T1000 (cell line): Measurements from ENCODE around the gene PBX3.
"Not testable (repeated sequence)": the region's sequence is repeated elsewhere in the genome, so short reads cannot be mapped to it uniquely, and the experiment has no call there.

ENCODE experiments used
- DNase-seq: peaks from one replicate; lab custom pipeline; 2025; ENCODE audit warnings: mixed read lengths; lab: John Stamatoyannopoulos, UW

The PBX3 gene

DNA sequence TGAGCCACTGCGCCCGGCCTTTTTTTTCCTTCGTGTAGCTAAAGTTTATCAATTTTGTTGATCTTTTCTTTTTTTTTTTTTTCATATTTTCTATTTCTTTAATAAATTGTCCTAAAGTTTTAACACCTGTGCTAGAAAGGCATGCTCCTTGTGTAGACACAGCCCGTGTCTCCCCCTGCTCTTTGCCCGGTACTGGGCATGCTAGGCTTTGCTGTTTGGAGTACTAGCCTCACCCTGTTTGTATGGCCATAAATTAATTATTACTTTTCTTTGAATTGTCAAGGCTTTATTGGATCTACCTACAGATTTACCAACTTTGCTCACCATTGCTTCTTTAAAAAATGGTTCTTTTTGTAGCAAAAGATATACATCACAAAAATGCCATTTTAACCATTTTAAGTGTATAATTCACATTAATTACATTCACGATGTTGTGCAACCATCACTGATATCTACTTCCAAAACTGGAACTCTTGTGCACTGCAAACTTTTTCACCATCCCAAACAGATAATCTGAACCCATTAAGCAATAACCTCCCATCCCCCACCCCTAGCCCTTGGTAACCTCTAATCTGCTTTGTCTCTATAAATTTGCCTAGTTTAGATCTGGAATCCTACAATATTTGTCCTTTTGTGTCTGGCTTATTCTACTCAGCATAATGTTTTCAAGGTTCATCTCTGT is 31.5 kb downstream of the PBX3 start:
- DNase-seq: not testable (repeated sequence)

GRCh38 chr9:125779220-125779565 is 32.0 kb downstream of the PBX3 start:
- not testable (repeated sequence) for DNase-seq

GRCh38 chr9:125782718-125783117 is 35.5 kb downstream of the PBX3 start:
- no peak for DNase-seq

GRCh38 chr9:125784286-125785049 is 37.3 kb downstream of the PBX3 start:
- no peak for DNase-seq

DNA sequence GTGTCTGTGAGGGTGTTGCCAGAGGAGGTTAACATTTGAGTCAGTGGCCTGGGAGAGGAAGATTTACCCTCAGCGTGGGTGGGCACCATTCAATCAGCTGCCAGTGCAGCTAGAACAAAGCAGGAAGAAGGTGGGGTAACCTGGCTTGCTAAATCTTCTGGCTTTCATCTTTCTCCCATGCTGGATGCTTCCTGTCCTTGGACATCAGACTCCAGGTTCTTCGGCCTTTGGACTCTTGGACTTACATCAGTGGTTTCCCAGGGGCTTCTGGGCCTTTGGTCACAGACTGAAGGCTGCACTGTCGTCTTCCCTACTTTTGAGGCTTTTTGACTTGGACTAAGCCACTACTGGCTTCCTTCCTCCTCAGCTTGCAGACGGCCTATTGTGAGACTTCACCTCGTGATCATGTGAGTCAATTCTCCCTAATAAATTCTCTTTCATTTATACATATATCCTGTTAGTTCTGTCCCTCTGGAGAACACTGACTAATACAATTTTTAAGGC is 38.1 kb downstream of the PBX3 start:
- DNase-seq: no peak

GRCh38 chr9:125787715-125788114 is 40.5 kb downstream of the PBX3 start:
- DNase-seq: no peak

- no peak for DNase-seq
These were observed 42.0 kb downstream of the PBX3 start for GRCh38 chr9:125789196-125789595.

GRCh38 chr9:125794708-125795107 is 47.5 kb downstream of the PBX3 start:
- no peak for DNase-seq

DNA sequence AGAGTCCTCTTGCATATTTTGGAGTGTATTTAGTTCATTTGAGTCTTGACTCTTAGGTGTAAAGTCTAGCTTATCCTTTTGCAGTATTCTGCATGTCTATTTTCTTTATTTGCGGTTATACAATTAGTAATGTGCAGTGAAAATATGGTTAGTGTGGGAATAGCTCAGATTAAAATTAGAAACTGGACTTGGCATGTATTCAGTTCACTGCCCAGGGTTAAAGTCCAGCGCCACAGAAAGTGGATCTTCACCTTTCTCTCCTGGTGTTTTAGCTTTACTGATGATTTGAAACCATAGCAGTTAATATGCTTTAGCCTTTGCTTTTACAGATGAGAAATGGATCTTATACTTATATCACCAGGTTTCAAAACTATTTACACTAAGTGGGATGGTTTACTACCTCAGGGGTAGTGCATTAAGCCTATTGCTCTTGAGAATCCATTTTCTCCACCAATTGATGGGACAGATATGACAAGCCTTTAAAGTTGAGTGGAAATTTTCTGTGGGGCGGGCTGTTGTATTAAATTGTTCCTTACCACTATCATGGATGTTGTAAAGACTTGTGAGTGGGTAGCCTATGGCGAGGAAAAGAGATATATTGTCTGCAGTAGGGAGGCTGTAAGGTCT is 48.9 kb downstream of the PBX3 start:
- DNase-seq: no peak

GRCh38 chr9:125797930-125798329 is 50.8 kb downstream of the PBX3 start:
- DNase-seq: no peak

DNA sequence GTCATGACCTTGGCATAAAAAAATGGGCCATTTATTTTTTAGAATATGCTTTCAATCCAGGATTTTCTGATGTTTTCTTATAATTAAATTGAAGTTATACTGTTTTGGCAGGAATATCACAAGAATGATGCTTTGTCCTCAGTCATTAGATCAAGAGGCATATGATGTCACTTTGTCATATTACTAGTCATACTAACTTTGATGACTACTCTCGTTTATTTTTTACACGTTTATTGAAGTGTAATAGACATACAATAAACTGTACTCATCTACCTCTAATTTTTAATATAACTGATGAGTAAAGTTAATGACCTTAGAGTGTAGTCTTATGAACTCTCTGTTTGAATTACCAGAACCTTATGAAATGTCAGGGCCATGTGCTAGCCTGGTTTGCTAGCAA is 56.4 kb downstream of the PBX3 start:
- DNase-seq: no peak

GRCh38 chr9:125805057-125805456 is 57.9 kb downstream of the PBX3 start:
- DNase-seq: no peak

DNA sequence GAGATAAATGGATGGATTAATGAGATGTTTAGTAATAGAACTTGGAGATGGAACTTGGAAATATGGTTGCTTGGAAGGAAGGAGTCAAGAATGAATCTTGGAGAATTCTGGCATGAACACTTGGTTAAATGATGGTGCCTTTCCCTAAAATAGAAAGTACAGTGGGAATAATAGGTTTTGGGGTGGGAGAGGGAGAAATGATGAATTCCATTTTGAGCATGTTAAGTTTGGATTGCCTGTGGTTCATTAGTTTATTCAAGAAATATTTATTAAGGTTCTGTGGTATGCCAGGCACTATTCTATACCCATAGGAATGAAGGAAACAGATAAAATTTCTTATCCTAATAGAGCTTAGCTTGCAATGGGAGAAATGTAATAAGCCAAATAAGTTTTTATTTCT is 58.4 kb downstream of the PBX3 start:
- DNase-seq: no peak

- peak; percentile 20 for DNase-seq
These were observed 59.9 kb downstream of the PBX3 start for GRCh38 chr9:125807079-125807478.

DNA sequence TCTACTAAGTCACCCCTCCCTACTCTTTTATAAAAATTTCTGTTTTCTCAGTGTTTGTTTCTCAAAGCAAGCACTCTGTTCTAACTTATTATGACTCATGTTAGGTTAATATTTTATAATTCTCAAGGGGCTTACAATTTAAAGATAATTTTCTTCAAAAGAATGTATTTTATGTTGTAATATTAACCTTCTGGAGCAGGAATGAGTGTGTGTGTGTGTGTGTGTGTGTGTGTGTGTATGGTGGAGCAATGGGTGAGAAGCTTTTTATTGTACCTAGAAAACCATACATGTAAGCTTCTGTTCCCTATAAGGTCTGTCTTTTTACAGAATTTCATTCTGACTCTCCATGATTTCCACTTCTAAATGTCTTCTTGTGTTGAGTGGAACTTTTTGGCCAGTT is 63.0 kb downstream of the PBX3 start:
- DNase-seq: no peak

DNA sequence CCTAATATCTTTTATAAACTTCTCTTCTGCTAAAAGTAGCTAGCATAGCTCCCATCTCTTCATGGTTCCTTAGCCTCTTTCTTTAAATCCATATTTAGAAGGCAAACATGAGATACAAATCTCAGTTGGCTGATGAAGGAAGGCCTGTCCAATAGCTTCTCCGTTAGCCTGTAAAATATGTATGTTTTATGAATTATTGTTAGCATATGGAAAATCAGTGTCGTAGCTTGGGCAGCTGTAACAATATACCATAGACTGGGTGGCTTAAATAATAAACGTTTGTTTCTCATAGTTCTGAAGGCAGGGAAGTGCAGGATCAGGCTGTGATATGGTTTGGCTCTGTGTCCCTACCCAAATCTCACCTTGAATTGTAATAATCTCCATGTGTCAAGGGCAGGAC is 63.8 kb downstream of the PBX3 start:
- DNase-seq: no peak

- DNase-seq: no peak
These were observed 65.2 kb downstream of the PBX3 start for GRCh38 chr9:125812403-125812802.

- no peak for DNase-seq
These were observed 68.4 kb downstream of the PBX3 start for GRCh38 chr9:125815568-125815967.

DNA sequence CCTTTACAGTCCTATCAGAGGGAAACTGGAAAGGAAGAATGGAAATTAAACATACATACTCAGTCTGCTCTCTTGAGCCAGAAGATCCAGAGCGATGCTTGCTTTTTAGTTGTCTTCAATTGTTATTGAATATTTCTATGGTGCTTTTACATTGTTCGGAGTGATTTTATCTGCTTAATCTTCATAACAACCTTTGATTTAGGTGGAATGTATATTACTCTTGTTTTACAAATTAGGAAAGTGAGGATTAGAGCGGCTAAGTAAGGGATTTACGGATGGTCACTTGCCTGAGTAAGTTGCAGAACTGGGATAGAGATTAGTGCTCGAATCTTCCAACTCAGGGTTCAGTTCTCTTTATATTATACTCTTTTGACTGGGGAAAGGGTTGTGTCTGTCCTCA is 69.1 kb downstream of the PBX3 start:
- DNase-seq: no peak

GRCh38 chr9:125820100-125820804 is 73.1 kb downstream of the PBX3 start:
- DNase-seq: no peak

GRCh38 chr9:125821078-125821477 is 73.9 kb downstream of the PBX3 start:
- DNase-seq: no peak

DNA sequence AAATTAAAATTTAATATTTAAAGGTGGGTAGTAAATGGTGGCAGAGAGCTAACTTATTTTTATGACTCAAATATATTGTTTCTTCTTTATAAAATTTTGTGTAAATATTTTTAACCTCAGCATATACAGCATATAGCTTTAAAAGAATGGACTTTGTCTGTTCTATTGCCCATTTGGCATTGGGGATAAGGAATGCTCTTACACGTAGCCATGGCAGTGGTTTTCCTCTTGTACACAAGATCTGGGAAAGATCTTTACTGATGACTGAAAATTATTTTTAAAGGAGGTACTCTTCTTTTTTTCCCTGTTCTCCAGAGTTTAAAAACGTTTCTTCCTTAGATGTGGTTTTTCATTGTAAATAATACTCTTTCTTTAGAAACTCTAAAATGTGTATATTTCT is 75.0 kb downstream of the PBX3 start:
- no peak for DNase-seq

DNA sequence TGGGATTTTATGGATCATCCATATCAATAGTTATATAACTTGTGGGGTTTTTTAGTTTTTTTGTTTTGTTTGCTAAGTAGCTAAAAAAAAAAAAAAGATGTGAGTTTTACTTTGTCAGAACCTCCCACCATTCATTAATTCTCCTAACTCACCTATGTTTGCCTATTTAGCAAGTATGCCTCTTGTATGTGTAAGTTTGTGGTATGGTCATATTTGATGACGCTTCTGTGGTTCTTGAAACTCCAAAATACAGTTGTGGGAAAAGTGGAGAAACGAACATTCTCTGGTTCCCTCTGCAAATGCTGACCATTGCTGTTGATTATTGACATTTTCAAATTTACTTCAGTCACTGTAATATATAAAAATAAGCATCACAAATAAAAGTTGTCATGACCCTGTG is 75.7 kb downstream of the PBX3 start:
- no peak for DNase-seq
